Motor neuron (in vitro differentiated cells): ENCODE measurements around the gene MAN1A2. TPM values are rescaled to one million over a fixed set of nuclear protein-coding genes. Genes with fewer than 3 reads are reported as not detected.
A peak's percentile ranks its signal among the peaks of the same experiment; 100 is the strongest.
"Not testable (repeated sequence)": the region's sequence is repeated elsewhere in the genome, so short reads cannot be mapped to it uniquely, and the experiment has no call there.

ENCODE experiments used
- ATAC-seq, 8 experiments: fragments of 200-7000 bp; cut with Tn5 transposase; replicated peaks in 6 of 8; 2 replicates each; pipeline ENCODE4 v1.8.0; 2021; ENCODE audit warnings: mild to moderate bottlenecking in 8 of 8, moderate library complexity in 8 of 8
- H3K27ac ChIP-seq, 2 donors: fragments of 250-450 bp; sonication (Bioruptor Pico); 2 replicates each; pipeline ENCODE4 v1.9.0; 2021; ENCODE audit warnings: antibody characterized with exemption in 2 of 2, mild to moderate bottlenecking in 2 of 2, moderate library complexity in 1 of 2
- H3K4me1 ChIP-seq, 2 donors: fragments of 250-450 bp; sonication (Bioruptor Pico); replicated peaks in 1 of 2; 2 replicates each; pipeline ENCODE4 v1.6.1; 2021; ENCODE audit warnings: antibody characterized with exemption in 2 of 2, mild to moderate bottlenecking in 2 of 2, moderate library complexity in 1 of 2
- H3K4me3 ChIP-seq, 5 donors: fragments of 250-450 bp; sonication (Bioruptor Pico); 2 replicates each; pipeline ENCODE4 v1.9.0; 2021; ENCODE audit warnings: antibody characterized with exemption in 5 of 5, mild to moderate bottlenecking in 5 of 5, moderate library complexity in 4 of 5
- WGBS, 10 experiments: fragments of 450-650 bp; shearing (Covaris generic); methylation state at CpG; one replicate each; pipeline ENCODE4 v1.0.0; 2022; 5-methylcytosine and 5-hydroxymethylcytosine counted together
- in situ Hi-C, 9 experiments: fragments of 400-800 bp; cut with MboI; loops; one replicate each; pipeline ENCODE4 v1.15.0; 2021; ENCODE audit warnings: low sequenced_read_pairs in 9 of 9, low pct_unique_long_range_greater_than_20kb in 2 of 9; ENCODE audit not compliant: unreplicated experiment in 9 of 9
- total RNA-seq, 8 experiments: library from RNA; unstranded; fragments of 300-600 nt; gene quantifications; 2 replicates each; pipeline versions ENCODE4 v1.2.3 to v1.2.4, GENCODE V29; 2022

Gene MAN1A2
- total RNA-seq = 10 to 100 TPM; 33.3 to 57.9 (median 41.1) TPM

DNA sequence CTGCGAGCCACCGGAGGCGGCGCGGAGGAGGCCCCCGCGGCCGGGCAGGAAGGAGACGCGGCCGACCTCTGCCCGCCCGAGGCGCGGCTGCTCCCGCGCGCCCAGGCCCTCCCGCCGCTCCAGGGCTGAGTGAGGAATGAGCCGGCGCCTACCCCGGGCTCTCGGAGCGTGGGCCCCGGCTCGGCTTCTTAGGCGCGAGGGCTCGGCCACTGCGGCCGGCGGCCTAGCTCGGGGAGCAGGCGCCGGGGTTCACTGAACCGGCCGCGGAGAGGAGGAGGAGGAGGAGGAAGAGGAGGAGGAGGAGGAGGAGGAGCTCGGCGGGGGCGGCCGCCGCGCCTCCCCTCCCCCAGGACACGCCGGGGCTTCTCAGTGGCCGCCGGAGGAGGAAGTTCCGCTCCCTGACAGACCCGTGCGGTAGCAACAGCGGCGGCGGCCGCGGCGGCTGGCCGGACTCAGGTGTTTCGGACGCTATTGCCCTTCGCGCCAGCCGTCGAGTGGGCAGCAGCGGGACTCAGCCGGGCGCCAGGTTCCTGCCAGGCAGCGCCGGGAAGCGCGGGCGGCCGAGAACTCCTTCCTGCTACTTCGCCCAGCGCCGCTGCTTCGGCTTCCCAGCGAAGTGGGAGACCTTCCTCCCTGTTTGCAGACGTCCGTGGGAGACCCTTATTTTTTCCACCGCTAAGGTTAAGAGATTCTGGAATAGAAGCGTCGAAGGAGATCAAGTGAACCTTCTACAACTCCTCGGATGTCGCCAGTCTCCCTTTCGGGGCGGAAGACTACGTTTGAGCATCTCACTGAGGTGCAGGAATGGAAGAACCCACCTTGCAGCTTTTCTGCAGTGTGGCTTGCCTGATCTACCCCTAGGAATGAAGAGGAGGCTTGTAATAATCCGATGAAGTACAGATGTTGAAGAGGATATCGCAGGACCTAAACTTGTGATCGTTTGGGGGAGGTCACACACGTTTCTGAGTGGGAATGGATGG lies at the start of gene MAN1A2:
Gene MAN1A2 (plus strand): TSS at position 404 of the 980 bp plus-strand sequence. CDS start 735 bp downstream, outside the sequence.
- peak within 1 kb of the TSS; percentile 64 to 90 (median 80) for H3K4me3 ChIP-seq
- WGBS, 10 experiments = 0 to 6% (median 1%) methylated on average over 1 to 31 of the region's 93 CpGs; no CpG with 5 or more reads in 3 of the 10 experiments
- in situ Hi-C loops = no loop called here
- H3K4me1 ChIP-seq = peaks cover 13 to 33% of the 10 kb centered on the region in 2 donors
- H3K27ac ChIP-seq = peak within 1 kb of the TSS; percentile 88 to 93
- peak; percentile 77 to 82 (median 78) for ATAC-seq

DNA sequence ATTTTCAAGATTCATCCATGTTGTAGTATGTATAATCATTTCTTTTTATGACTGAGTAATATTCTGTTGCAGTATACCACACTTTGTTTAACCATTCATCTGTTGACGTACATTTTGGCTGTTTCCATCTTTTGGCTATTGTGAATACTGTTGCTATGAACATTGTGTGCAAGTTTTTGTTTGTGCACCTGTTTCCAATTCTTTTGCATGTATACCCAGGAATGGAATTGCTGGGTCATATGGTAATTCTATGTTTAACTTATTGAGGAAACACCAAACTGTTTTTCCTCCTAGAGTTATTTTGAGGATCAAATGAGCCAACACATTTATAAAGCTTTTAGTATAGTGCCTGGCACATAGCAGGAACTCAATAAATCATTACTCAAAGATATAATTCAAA lies 49.2 kb upstream of the MAN1A2 start:
- 0 to 100% (median 80%) methylated on average over 1 of the region's 1 CpG for WGBS, 10 experiments
- peaks cover 0 to 2% of the 10 kb centered on the region in 2 donors for H3K4me1 ChIP-seq
- H3K27ac ChIP-seq = no peak overlapping the region
- in situ Hi-C loops = no loop called here
- ATAC-seq = peak in 1 of 8 experiments; percentile 62
- no peak overlapping the region for H3K4me3 ChIP-seq

GRCh38 chr1:117318426-117318825 lies 48.8 kb upstream of the MAN1A2 start:
- peak in 1 of 8 experiments; percentile 31 for ATAC-seq
- H3K4me1 ChIP-seq = peaks cover 0 to 2% of the 10 kb centered on the region in 2 donors
- in situ Hi-C loops = no loop called here
- no peak overlapping the region for H3K27ac ChIP-seq
- no peak overlapping the region for H3K4me3 ChIP-seq
- 0 to 83% (median 64%) methylated on average over 1 to 3 of the region's 3 CpGs; no CpG with 5 or more reads in 2 of the 10 experiments for WGBS, 10 experiments

GRCh38 chr1:117320515-117320914 lies 46.7 kb upstream of the MAN1A2 start:
- Histone ChIP-seq H3K4me1 (peaks cover 0 to 2% of the 10 kb centered on the region in 2 donors), H3K27ac (no peak overlapping the region), H3K4me3 (no peak overlapping the region)
- ATAC-seq = no peak
- in situ Hi-C loops = no loop called here
- WGBS, 10 experiments = 73 to 100% (median 97%) methylated on average over 1 of the region's 1 CpG; no CpG with 5 or more reads in 2 of the 10 experiments

GRCh38 chr1:117321680-117322609 lies 45.3 kb upstream of the MAN1A2 start:
- peak in 3 of 8 experiments; percentile 54 to 96 (median 65) for ATAC-seq
- no peak overlapping the region for H3K27ac ChIP-seq
- WGBS, 10 experiments = 26 to 82% (median 59%) methylated on average over 1 to 5 of the region's 5 CpGs
- in situ Hi-C loops = no loop called here
- H3K4me1 ChIP-seq = peaks cover 0 to 2% of the 10 kb centered on the region in 2 donors
- no peak overlapping the region for H3K4me3 ChIP-seq

DNA sequence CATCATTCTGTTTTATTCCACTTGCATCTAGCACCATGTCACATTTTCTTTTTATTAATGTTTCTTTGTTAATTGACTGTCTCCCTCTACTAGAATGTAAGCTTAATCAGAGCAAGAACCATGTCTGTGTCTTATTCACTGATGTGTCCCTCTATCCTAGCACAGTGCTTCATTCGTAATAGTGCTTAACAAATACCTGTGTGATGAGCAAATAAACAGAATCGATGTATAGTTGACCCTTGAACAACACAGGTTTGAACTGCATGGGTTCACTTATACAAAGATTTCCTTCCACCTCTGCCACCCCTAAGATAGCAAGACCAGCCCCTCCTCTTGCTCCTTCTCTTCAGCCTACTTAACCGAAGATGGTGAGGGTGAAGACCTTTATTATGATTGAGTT lies 42.9 kb upstream of the MAN1A2 start:
- H3K27ac ChIP-seq = no peak overlapping the region
- ATAC-seq = no peak
- in situ Hi-C loops = no loop called here
- 33 to 97% (median 62%) methylated on average over 1 to 3 of the region's 3 CpGs for WGBS, 10 experiments
- H3K4me3 ChIP-seq = no peak overlapping the region
- H3K4me1 ChIP-seq = no peaks in the 10 kb centered on the region

DNA sequence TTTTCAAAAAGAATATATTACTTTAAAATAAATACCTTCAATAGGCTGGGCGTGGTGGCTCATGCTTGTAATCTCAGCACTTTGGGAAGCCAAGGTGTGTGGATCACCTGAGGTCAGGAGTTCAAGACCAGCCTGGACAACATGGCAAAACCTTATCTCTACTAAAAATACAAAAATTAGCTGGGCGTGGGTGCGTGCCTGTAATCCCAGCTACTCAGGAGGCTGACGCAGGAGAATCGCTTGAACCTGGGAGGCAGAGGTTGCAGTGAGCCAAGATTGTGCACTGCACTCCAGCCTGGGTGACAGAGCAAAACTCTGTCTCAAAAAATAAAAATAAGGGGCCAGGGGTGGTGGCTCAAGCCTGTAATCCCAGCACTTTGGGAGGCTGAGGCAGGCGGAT lies 41.2 kb upstream of the MAN1A2 start:
- ATAC-seq, in situ Hi-C loops, H3K4me1 ChIP-seq, H3K27ac ChIP-seq, H3K4me3 ChIP-seq: not testable (repeated sequence)
- 22 to 96% (median 65%) methylated on average over 1 to 5 of the region's 6 CpGs; no CpG with 5 or more reads in 2 of the 10 experiments for WGBS, 10 experiments

DNA sequence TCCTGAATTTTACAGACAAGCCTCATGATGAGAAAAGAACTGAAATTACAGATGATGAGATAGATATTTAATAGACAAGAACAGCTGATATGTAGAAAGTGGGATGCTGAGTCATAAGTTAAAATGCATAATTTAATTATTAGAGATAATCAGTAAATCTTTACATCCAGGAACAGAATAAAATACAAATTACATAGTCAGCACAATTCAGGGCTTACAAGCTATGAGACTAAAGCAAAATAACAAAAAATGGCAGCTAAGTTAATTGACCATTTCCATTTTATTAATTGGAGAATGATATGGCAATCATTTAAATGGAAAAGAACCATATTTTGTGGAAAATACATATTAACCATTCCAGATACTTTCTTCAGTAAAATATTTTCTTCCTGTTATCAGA lies 40.2 kb upstream of the MAN1A2 start:
- no peak overlapping the region for H3K4me3 ChIP-seq
- ATAC-seq = no peak
- H3K4me1 ChIP-seq = no peaks in the 10 kb centered on the region
- no peak overlapping the region for H3K27ac ChIP-seq
- in situ Hi-C loops = no loop called here

- H3K27ac ChIP-seq = no peak overlapping the region
- ATAC-seq = no peak
- 23 to 100% (median 92%) methylated on average over 1 to 4 of the region's 4 CpGs; no CpG with 5 or more reads in 5 of the 10 experiments for WGBS, 10 experiments
- H3K4me3 ChIP-seq = no peak overlapping the region
- peaks cover 5 to 9% of the 10 kb centered on the region in 2 donors for H3K4me1 ChIP-seq
- in situ Hi-C loops = no loop called here
Observed at GRCh38 chr1:117335376-117336086, 31.7 kb upstream of the MAN1A2 start.

DNA sequence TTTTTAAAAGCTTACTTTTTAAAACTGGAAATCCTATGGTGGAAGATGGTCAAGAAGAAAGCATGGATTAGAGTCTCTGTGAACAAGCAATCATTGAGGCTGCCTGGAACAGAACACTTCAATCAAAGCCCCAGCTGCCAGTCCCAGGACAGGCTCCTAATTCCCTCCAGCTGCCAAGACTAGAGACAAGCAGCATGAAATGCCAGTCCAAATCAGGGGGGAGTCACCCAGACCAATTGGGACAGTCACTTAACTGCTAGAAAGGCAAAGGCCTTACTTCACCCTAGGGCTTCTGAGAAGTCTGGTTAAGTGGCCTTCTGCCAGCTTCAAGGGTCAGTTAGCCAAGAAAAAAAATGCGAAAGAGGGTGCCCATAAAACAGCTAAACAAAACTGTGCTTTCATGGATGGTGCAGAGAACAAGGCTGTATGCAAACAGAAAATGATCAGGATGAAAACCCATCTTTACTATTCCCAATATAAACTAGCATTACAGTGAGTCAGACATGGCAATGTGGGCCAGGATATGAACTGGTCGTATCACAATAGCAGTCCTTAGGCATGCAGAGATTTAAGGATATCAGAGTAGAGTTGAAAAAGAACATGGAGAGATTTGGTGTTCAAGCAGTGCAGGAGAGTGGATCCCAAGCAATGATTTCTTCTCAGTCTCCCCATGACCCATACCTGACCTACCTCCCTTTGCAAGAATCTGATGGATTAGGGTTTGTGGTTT lies 31.0 kb upstream of the MAN1A2 start:
- Histone ChIP-seq H3K4me3 (no peak overlapping the region), H3K4me1 (peaks cover 5 to 9% of the 10 kb centered on the region in 2 donors), H3K27ac (no peak overlapping the region)
- in situ Hi-C loops = no loop called here
- ATAC-seq = no peak
- 0 to 100% (median 46%) methylated on average over 1 to 2 of the region's 2 CpGs; no CpG with 5 or more reads in 1 of the 10 experiments for WGBS, 10 experiments

- in situ Hi-C loops = no loop called here
- ATAC-seq = peak; percentile 94 to 100 (median 98)
- H3K4me3 ChIP-seq = no peak overlapping the region
- 31 to 100% (median 54%) methylated on average over 1 to 6 of the region's 6 CpGs for WGBS, 10 experiments
- peaks cover 5 to 9% of the 10 kb centered on the region in 2 donors for H3K4me1 ChIP-seq
- no peak overlapping the region for H3K27ac ChIP-seq
Observed at GRCh38 chr1:117339866-117340700, 27.2 kb upstream of the MAN1A2 start.
